ENCODE measurements around the gene SMARCE1.

Gene SMARCE1

DNA sequence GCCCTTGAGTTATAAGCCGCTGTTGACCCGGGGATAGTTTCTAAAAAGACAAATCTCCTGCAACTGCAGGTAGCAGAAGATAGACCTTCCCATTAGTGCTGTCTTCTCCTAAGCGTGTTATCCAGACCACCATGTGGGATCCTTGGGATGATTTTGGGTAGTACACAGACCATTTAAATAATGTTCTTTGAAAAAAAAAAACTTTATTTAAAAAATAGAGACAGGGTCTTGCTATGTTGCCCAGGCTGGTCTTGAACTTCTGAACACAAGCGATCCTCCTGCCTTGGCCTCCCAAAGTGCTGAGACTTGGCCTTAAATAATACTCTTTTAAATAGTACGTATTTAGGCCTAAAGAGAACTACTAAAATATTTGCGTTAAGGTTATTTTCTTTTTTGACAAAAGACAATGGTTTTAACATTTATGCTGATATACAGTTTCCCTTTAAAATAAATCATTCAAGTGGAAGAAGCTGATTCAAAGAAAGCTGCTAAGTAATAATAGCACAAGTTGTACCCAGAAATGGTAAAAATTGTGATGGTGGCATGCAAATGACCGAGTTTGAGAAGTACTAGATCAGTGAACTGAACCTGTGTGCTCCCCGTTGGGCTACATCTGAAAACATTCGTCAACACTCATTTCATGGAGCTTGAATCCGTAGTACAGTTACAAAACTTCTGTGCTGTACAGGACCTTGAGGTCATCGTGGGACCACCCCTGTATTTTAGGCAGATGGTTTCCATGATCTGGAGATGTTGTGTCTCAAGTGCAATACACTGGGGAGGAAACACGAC lies 24.0 kb downstream of the SMARCE1 start:
- peaks cover 37% of the 10 kb centered on the region for H3K4me1 Mint-ChIP-seq (ENCODE audit: low read depth)
- peaks cover 4% of the 10 kb centered on the region for H3K36me3 Mint-ChIP-seq (ENCODE audit: low read depth)
- H3K27ac Mint-ChIP-seq: no peak overlapping the region

DNA sequence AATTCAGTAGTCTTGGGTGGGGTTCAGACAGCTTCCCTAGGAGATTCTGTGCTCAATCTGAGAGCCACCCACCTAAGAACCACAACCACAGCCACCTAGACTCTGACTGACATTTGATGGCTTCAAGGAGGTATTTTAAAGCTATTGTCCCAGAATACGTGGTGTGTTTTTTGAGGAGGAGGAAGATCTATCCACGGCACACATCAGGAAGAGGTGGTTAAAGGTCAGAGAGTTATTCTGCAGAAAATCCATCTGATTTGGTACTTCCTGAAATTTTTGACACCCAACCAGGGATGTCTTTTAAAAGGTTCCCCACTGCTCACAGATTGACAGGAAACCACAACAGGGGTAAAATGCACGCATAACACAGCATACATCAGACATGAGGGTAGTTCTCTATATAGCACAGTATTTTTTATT lies 25.1 kb downstream of the SMARCE1 start:
- Mint-ChIP-seq H3K27ac (peak overlapping the region; percentile 71), H3K4me1 (ENCODE audit: low read depth) (peaks cover 38% of the 10 kb centered on the region), H3K27me3 (ENCODE audit: low read depth) (no peaks in the 10 kb centered on the region), H3K36me3 (ENCODE audit: low read depth) (no peaks in the 10 kb centered on the region), H3K9me3 (no peaks in the 10 kb centered on the region), H3K4me3 (peak overlapping the region; percentile 27)

More for the DNA sequence above, 24.0 kb downstream of the SMARCE1 start:
- Mint-ChIP-seq H3K9me3 (no peaks in the 10 kb centered on the region), H3K4me3 (no peak overlapping the region), H3K27me3 (ENCODE audit: low read depth) (no peaks in the 10 kb centered on the region)

DNA sequence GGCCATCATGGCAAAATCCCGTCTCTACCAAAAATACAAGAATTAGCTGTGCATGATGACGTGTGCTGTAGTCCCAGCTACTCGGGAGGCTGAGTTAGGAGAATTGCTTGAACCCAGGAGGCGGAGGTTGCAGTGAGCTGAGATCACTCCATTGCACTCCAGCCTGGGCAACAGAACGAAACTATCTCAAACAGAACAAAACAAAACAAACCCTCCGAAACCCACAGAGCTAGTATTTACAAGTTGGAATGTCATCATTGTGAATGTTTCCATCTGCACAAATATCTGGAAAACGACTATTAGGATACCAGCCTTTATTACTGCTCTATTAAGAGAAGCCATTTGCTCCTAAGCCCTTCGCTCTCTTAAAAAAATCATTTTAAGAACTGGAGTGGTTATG lies 26.0 kb downstream of the SMARCE1 start:
- H3K36me3 Mint-ChIP-seq (ENCODE audit: low read depth): no peaks in the 10 kb centered on the region
- H3K4me3 Mint-ChIP-seq: no peak overlapping the region
- H3K27me3 Mint-ChIP-seq (ENCODE audit: low read depth): no peaks in the 10 kb centered on the region
- no peaks in the 10 kb centered on the region for H3K9me3 Mint-ChIP-seq
- H3K4me1 Mint-ChIP-seq (ENCODE audit: low read depth): peaks cover 39% of the 10 kb centered on the region
- no peak overlapping the region for H3K27ac Mint-ChIP-seq

DNA sequence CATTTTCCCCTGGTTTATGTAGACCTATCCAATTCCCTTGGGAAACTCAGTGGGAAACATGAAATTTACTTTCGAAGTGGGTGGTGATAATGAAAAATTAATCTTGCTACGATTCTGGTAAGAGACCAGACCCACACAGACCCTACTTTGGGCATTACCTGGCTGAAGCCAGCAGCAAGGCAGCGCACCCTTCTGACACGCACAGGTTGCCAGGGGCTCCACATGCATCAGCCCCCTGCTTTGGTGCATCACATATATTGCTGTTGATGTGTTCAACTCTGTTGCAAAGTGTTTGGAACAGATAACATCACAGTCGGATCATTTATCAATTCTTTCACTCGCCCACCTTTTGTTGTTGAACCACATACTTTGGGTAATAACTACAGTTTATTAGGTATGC lies 26.6 kb downstream of the SMARCE1 start:
- Mint-ChIP-seq H3K4me1 (ENCODE audit: low read depth) (peaks cover 42% of the 10 kb centered on the region), H3K9me3 (no peaks in the 10 kb centered on the region), H3K27ac (peak overlapping the region; percentile 49), H3K4me3 (no peak overlapping the region), H3K27me3 (ENCODE audit: low read depth) (no peaks in the 10 kb centered on the region), H3K36me3 (ENCODE audit: low read depth) (no peaks in the 10 kb centered on the region)

DNA sequence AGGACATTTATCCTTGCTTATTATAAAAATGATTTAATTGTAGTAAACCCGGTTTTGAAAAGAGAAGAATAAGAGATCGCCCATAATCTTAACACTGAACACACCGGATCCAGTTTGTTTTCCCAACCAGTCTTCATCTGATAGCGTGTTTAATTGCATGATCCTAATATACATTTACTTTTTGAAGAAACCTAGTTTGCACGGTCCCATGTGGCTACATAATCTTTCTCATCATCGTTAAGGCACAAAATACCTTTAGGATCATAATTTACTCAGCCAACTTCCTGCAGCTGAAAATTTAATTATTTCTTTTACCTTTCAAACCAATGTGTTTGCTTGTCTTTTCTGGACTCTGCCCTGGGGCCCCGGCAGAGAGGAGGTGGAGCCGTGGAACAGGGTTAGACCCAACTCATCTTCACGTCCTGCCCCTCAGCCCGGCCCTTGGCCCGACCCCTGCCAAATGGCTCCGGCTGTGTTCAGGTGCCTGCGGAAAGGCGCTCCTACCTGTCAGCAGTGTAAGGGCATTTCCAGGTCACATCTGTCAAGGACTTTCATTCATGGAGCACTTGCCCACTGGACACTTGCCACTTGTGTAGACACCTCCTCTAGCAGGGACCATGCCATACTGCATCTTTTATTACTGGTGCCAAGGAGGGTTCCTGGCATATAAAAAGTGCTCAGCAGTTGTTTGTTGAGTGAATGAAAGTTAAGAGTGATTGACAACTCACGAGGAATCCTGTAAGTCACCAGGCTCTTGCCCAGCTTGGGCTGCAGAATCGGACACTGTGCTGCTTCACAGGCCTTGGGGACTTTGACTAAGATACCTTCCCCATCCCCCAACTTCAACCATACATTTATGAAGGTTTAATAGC lies 28.6 kb downstream of the SMARCE1 start:
- Mint-ChIP-seq H3K27me3 (ENCODE audit: low read depth) (no peaks in the 10 kb centered on the region), H3K4me1 (ENCODE audit: low read depth) (peaks cover 56% of the 10 kb centered on the region), H3K4me3 (no peak overlapping the region), H3K27ac (no peak overlapping the region), H3K9me3 (no peaks in the 10 kb centered on the region), H3K36me3 (ENCODE audit: low read depth) (no peaks in the 10 kb centered on the region)

DNA sequence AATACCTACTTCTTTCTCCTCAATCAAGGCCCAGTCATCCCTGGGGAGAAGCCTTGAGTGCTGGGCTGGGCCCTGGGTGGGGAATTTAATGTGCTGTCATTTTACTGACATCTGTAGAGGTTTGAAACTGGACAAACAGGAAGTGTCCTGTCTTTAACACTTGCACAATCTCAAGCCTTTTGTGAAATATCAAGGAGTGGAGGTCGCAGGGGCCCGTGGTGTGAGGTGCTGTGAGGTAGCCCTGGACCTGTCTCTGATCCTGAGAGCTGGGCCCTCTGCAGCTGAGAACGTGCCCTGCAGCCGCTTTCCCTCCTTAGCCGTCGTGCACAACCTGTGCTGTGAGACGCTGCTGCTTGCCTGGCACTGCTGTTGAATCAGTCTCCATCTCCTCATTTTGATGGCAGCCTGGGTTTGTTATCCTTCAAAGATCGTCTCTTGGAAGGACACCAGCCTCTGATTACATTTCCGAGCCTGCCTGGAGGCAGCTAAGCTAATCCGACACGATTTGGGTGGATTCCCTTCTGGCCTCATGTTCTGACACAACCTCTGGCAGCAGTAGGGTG lies 29.9 kb downstream of the SMARCE1 start:
- Mint-ChIP-seq H3K4me3 (no peak overlapping the region), H3K27ac (no peak overlapping the region), H3K36me3 (ENCODE audit: low read depth) (no peaks in the 10 kb centered on the region), H3K4me1 (ENCODE audit: low read depth) (peaks cover 59% of the 10 kb centered on the region), H3K27me3 (ENCODE audit: low read depth) (no peaks in the 10 kb centered on the region), H3K9me3 (no peaks in the 10 kb centered on the region)

DNA sequence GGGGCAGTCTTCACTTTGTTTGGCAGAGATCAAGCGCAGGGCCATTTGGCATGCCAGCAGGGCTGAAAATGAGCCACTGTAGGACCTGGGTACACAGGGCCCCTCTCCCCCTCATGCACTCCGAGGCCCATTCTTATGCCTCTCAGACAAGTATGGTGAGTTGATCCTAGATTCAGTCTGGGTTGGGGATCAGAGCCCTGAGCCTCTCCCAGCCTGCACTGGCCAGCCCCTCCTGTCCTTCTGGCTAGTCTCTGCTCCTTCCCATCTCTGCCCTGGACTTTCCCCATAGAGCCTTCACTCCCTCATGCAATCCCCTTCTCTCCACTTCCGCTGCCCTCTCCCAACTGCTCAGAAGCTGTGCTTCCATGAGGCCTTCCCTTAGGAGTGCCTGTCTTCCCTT lies 31.0 kb downstream of the SMARCE1 start:
- peaks cover 56% of the 10 kb centered on the region for H3K4me1 Mint-ChIP-seq (ENCODE audit: low read depth)
- no peaks in the 10 kb centered on the region for H3K9me3 Mint-ChIP-seq
- no peak overlapping the region for H3K4me3 Mint-ChIP-seq
- peaks cover 2% of the 10 kb centered on the region for H3K36me3 Mint-ChIP-seq (ENCODE audit: low read depth)
- H3K27ac Mint-ChIP-seq: no peak overlapping the region
- no peaks in the 10 kb centered on the region for H3K27me3 Mint-ChIP-seq (ENCODE audit: low read depth)

DNA sequence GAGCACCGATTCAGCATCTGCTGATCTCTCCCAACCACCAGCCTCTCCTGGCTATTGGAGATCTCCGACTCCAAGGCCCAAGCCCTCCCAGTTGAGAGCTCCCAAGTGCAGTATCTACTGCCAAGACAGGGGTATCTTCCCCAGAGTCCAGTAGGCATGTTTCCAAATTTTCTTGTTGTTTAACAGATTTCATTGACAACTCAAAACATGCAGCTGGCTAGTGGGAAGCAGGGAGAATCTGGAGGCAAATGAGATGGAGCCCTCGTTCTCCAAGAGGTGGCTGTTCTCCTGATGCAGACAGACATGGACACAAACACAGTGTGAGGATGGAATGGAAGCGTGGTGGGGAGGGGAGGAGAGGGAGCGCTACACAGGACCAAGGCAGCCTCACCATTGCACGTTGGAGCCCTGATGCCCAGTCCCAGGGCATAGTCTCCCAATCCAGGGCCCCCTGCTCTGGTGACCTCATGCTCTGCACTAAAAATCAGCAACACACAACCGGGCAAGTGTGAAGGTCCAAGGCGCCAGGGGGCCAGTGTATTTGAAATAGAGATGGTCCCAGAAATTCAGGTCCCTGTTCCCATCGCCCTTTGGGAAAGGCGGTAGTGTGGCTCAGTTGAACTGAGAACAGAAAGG lies 31.7 kb downstream of the SMARCE1 start:
- Mint-ChIP-seq H3K27me3 (ENCODE audit: low read depth) (no peaks in the 10 kb centered on the region), H3K4me3 (peak overlapping the region; percentile 2), H3K4me1 (ENCODE audit: low read depth) (peaks cover 58% of the 10 kb centered on the region), H3K9me3 (no peaks in the 10 kb centered on the region), H3K36me3 (ENCODE audit: low read depth) (peaks cover 2% of the 10 kb centered on the region), H3K27ac (peak overlapping the region; percentile 38)

DNA sequence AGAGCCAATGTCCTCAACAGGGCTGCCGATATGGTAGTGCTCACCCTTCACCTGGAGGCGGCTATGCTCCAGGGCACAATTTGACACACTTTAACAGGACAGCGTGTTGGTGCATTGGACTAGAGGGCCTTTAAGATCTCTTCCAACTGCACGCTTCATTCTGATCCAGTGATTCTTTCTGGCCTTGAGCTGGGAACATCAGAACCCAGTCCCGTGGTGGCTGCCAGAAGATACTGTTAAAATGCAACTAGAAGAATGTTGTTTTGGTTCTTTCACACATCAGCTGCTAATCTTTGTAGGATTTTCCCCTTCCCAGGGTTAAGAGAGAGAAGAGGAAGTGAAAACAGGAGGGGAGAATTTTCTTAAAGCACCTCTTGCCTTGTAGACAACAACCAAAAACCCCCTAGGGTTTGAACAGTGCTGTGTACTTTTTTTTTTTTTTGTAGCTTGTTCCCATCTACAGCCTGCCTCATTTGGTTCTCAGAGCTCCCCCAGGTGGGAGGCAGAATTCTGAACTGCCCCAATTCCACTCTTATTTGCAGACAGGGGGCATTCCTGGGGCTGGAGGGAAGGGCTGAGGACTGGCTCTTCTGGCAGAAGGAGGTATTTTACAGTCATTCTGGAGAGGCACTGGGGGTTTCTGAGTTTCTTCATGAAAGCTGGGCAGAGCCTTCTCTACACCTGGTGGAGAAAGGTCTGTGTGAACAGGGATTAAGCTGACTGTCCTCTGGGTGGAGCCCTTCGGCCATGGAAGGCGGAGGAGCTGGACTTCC lies 32.4 kb downstream of the SMARCE1 start:
- Mint-ChIP-seq H3K36me3 (ENCODE audit: low read depth) (peaks cover 2% of the 10 kb centered on the region), H3K27me3 (ENCODE audit: low read depth) (no peaks in the 10 kb centered on the region), H3K27ac (peak overlapping the region; percentile 94), H3K4me1 (ENCODE audit: low read depth) (peaks cover 61% of the 10 kb centered on the region), H3K9me3 (no peaks in the 10 kb centered on the region), H3K4me3 (peak overlapping the region; percentile 73)

DNA sequence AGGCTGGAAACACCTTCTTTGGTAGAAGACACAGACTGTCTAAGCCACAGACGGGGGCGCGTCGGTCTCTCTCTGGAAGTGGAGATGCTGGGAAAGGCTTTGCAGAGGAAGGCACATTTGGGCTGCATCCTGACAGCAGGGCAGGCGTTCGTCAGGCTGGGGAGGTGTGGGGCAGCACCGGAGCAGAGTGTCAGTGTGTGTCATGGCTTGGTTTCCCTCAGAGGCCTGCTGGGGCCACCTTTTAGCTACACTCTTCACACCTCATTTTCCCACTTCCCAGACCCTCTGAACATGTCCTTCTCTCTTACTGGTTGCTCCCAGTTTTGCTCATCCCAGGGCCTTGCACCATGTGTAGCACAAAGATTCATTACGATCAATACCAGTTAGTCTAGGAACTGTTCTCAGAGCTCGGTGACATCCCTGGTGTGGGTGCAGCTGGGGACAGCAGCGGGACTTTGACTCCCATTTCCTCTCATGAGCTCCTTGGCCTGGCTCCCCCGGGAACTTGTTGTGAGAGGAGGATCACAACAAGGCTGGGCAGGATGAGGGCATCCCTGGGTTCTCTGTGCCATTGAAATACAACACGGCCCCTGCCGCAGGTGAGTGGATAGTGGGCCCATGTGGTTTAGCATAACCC lies 33.1 kb downstream of the SMARCE1 start:
- no peaks in the 10 kb centered on the region for H3K27me3 Mint-ChIP-seq (ENCODE audit: low read depth)
- H3K36me3 Mint-ChIP-seq (ENCODE audit: low read depth): peaks cover 2% of the 10 kb centered on the region
- peaks cover 61% of the 10 kb centered on the region for H3K4me1 Mint-ChIP-seq (ENCODE audit: low read depth)
- H3K4me3 Mint-ChIP-seq: peak overlapping the region; percentile 17
- H3K27ac Mint-ChIP-seq: peak overlapping the region; percentile 94
- no peaks in the 10 kb centered on the region for H3K9me3 Mint-ChIP-seq

DNA sequence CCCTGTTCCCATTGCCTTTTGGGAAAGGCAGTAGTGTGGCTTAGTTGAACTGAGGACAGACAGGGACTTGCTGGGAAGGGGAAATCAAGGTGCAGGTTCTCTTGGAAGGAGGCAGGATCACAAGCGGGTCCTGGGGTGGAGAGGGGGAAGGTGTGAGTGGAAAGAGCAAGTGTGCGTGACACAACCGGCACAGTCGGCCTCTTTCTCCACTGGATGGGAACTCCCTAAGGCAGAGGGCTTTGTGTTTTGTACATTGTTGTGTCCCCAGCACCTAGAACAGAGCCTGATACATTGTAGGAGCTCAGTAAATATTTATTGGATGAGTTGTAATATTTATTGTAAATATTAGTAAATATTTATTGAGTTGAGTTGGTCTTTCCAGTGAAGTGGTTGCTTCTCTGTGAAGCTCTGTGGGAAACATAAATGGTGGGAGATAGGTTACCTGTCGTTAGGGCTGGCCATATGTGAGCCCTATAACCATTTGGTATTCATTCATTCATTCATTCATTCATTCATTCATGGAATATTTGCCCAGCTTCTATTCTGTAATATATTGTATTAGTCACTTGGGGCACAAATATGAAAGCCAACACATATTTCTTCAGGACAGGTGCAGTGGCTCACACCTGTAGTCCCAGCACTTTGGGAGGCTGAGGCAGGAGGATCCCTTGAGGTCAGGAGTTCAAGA lies 34.0 kb downstream of the SMARCE1 start:
- Mint-ChIP-seq H3K27ac (peak overlapping the region; percentile 85), H3K36me3 (ENCODE audit: low read depth) (peaks cover 3% of the 10 kb centered on the region), H3K4me3 (peak overlapping the region; percentile 65), H3K27me3 (ENCODE audit: low read depth) (no peaks in the 10 kb centered on the region), H3K9me3 (no peaks in the 10 kb centered on the region), H3K4me1 (ENCODE audit: low read depth) (peaks cover 65% of the 10 kb centered on the region)

DNA sequence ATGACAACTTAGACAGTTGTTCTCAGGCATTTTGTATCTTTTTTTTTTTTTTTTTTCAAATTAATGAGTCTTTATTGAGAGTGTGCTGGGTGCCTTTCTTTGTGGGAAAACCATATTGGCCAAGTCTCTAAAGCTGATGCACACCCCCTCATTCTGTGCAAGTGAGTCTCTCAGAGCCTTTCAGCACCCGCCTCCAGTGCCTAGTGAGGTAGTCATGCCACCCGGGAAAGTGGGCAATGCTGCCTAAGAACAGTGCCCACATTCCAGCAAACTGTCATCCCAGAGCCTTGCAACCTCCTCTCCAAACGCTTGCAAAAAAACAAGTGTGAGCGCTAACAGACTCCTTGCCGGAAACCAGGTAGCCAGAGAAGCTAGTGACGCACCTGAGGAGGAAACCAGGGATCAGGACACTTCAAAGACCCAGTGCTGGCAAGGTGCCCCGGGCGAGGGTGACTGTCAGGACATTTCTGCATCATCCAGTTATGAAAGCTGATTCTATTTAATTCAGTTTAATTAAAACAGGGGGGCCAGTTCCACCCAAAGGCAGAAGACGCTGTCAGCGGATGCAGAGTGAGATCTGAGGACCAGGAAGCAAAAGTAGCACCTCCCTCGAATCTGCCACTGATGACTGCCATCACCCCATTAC lies 34.9 kb downstream of the SMARCE1 start:
- no peaks in the 10 kb centered on the region for H3K9me3 Mint-ChIP-seq
- H3K27ac Mint-ChIP-seq: peak overlapping the region; percentile 85
- peaks cover 3% of the 10 kb centered on the region for H3K36me3 Mint-ChIP-seq (ENCODE audit: low read depth)
- no peaks in the 10 kb centered on the region for H3K27me3 Mint-ChIP-seq (ENCODE audit: low read depth)
- peak overlapping the region; percentile 65 for H3K4me3 Mint-ChIP-seq
- H3K4me1 Mint-ChIP-seq (ENCODE audit: low read depth): peaks cover 74% of the 10 kb centered on the region

Measured in T-helper 1 cell treated with Interleukin-12 subunit alpha and Interleukin-12 subunit beta and Interleukin-4 antibody, amounts not matched to agents 30 μg/mL and 1 μg/mL, for 36 hours (primary cell).